ENCODE measurements around the gene CACNA1C.

- TF ChIP-seq, protein P1, sequence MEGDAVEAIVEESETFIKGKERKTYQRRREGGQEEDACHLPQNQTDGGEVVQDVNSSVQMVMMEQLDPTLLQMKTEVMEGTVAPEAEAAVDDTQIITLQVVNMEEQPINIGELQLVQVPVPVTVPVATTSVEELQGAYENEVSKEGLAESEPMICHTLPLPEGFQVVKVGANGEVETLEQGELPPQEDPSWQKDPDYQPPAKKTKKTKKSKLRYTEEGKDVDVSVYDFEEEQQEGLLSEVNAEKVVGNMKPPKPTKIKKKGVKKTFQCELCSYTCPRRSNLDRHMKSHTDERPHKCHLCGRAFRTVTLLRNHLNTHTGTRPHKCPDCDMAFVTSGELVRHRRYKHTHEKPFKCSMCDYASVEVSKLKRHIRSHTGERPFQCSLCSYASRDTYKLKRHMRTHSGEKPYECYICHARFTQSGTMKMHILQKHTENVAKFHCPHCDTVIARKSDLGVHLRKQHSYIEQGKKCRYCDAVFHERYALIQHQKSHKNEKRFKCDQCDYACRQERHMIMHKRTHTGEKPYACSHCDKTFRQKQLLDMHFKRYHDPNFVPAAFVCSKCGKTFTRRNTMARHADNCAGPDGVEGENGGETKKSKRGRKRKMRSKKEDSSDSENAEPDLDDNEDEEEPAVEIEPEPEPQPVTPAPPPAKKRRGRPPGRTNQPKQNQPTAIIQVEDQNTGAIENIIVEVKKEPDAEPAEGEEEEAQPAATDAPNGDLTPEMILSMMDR (IDR thresholded peaks at IDR 0.05) = no peak
- no peak for TF ChIP-seq POLR2AphosphoS5 (IDR thresholded peaks at IDR 0.05)
- TF ChIP-seq POLR2A (IDR thresholded peaks at IDR 0.05) = no peak
Measured at GRCh38 chr12:2261708-2262107, 208.9 kb downstream of the CACNA1C start.
